ENCODE results near the gene MCL1. TPM values are rescaled to one million over a fixed set of nuclear protein-coding genes. Genes with fewer than 3 reads are reported as not detected.

Gene MCL1
- total and polyA plus RNA-seq, 2 of the 13 experiments (the other 11 are each of a cell fraction or from before 2014, with no cell fraction given): 69.5 to 125 TPM

GRCh38 chr1:150561974-150562445 is 17.4 kb downstream of the MCL1 start:
- H3K79me2 ChIP-seq (ENCODE audit: insufficient read depth, low read length): peaks cover 8% of the 10 kb centered on the region
- FAIRE-seq: peak; percentile 82
- TF ChIP-seq KAT7 (CRISPR knock-in tag; IDR thresholded peaks at IDR 0.05; ENCODE audit: borderline replicate concordance) (no peak), KLF13 (CRISPR knock-in tag; IDR thresholded peaks at IDR 0.05) (no peak), PCBP1 (IDR thresholded peaks at IDR 0.05; ENCODE audit: borderline replicate concordance, low read depth, low read length) (peak; percentile 88), KLF11 (CRISPR knock-in tag; IDR thresholded peaks at IDR 0.05) (peak; percentile 83), IRF9 (CRISPR knock-in tag; IDR thresholded peaks at IDR 0.05; ENCODE audit: borderline replicate concordance) (no peak), GABPB1 (CRISPR knock-in tag; IDR thresholded peaks at IDR 0.05) (peak; percentile 79), SNAI1 (CRISPR knock-in tag; IDR thresholded peaks at IDR 0.05; ENCODE audit: borderline replicate concordance) (no peak), KAT2B (IDR thresholded peaks at IDR 0.05; ENCODE audit: borderline replicate concordance, low read depth, low read length) (no peak), PAWR (CRISPR knock-in tag; IDR thresholded peaks at IDR 0.05; ENCODE audit: borderline replicate concordance) (no peak), ZFP62 (CRISPR knock-in tag; IDR thresholded peaks at IDR 0.05) (no peak), ZNF841 (CRISPR knock-in tag; IDR thresholded peaks at IDR 0.05; ENCODE audit: borderline replicate concordance) (no peak), TIGD3 (CRISPR knock-in tag; IDR thresholded peaks at IDR 0.05; ENCODE audit: borderline replicate concordance) (no peak), FOXC1 (CRISPR knock-in tag; IDR thresholded peaks at IDR 0.05; ENCODE audit: borderline replicate concordance) (0 out of 2 replicates have a peak, but pooled peaks have one; percentile 18), ZNF577 (CRISPR knock-in tag; IDR thresholded peaks at IDR 0.05; ENCODE audit: borderline replicate concordance, low read depth) (no peak), HNRNPLL (IDR thresholded peaks at IDR 0.05; ENCODE audit: low read depth, low read length, poor library complexity, severe bottlenecking) (no peak), MBNL3 (CRISPR knock-in tag; conservative IDR thresholded peaks at IDR 0.05) (no peak), PLSCR1 (CRISPR knock-in tag; IDR thresholded peaks at IDR 0.05; ENCODE audit: borderline replicate concordance) (no peak), PATZ1 (CRISPR knock-in tag; IDR thresholded peaks at IDR 0.05) (peak; percentile 98), ZNF788 (CRISPR knock-in tag; IDR thresholded peaks at IDR 0.05; ENCODE audit: borderline replicate concordance) (peak; percentile 73; the same call in 1 of the 2 replicates)

More at GRCh38 chr1:150561974-150562445, 17.4 kb downstream of the MCL1 start:
- Histone ChIP-seq H3K4me3 (replicated peaks in 1 of 3; ENCODE audit: insufficient read depth in 1 of 3, low read depth in 2 of 3, low read length in 3 of 3) (peak overlapping the region; percentile 72 to 80 (median 73)), H4K20me1 (ENCODE audit: insufficient read depth, low read length) (no peaks in the 10 kb centered on the region), H3K27ac (ENCODE audit: extremely low read length, insufficient read depth, low read length) (peak overlapping the region; percentile 91), H3K27me3 (ENCODE audit: control insufficient read depth in 1 of 2, insufficient read depth in 2 of 2, low read length in 2 of 2) (no peaks in the 10 kb centered on the region), H3K4me2 (ENCODE audit: low read depth, low read length) (peak overlapping the region; percentile 99), H3K9me3 (ENCODE audit: low read length) (no peaks in the 10 kb centered on the region), H3K36me3 (replicated peaks in 1 of 2; ENCODE audit: control insufficient read depth in 1 of 2, insufficient read depth in 2 of 2, low read length in 2 of 2) (peaks cover 0 to 1% of the 10 kb centered on the region in 2 experiments; a peak in 1 of 5 replicates), H2AFZ (ENCODE audit: low read length) (no peak overlapping the region), H3K9ac (ENCODE audit: insufficient read depth, low read depth, low read length) (peak overlapping the region; percentile 88), H3K4me1 (ENCODE audit: insufficient read depth, low read length) (peaks cover 51% of the 10 kb centered on the region)
- intact Hi-C loops (cut with micrococcal nuclease; ENCODE audit: unreplicated experiment) (loop anchor here (1.0 to 5.0 kb wide), 2 partner anchors 59 to 135 kb away; partner anchors contain the start of gene GOLPH3L), in situ Hi-C loops (cut with HindIII; ENCODE audit: extremely low pct_ligation_motif_present, low pct_unique_long_range_greater_than_20kb) (loop anchor here (5.0 kb wide), 2 partner anchors 65 to 250 kb away; partner anchors contain the start of gene ENSA)
- ChIA-PET POLR2A (interaction anchor here (0.5 to 13.0 kb wide), 24 partner anchors 11 to 627 kb away, joined by 3 to 469 read pairs (median 4); partner anchors contain the start of genes ADAMTSL4, CA14, ENSA and FALEC), CTCF (ENCODE audit: low intra/inter-chr PET ratio, low total read pairs) (interaction anchor here (1.3 to 1.7 kb wide), 2 partner anchors 14 to 60 kb away, joined by 4 to 15 read pairs; no protein-coding TSS in a partner anchor)
- peak; percentile 77 for DNase-seq (ENCODE audit: low spot score)
- no TSS peak for BruUV-seq (replicated peaks)
- WGBS (ENCODE audit: low lambda C conversion rate): under 1% methylated on average over 12 of the region's 18 CpGs
- peak; percentile 72 for ATAC-seq
